Stimulated activated CD4-positive, alpha-beta T cell treated with anti-CD3 and anti-CD28 coated beads, Interleukin-2, amount 100 ng/mL, for 4 hours (primary cell): ENCODE results near the gene PCDH12.

Experiments
- DNase-seq: peaks from one replicate; pipeline ENCODE4 v3.0.0-alpha.2; 2020; ENCODE audit warnings: low read depth

PCDH12 gene

GRCh38 chr5:141958113-141958512 lies at the start of gene PCDH12:
TSS of gene PCDH12 (minus strand) at chr5:141958202. CDS start at chr5:141957851, 351 bp downstream.
- DNase-seq = no peak

- DNase-seq = no peak
Observed at GRCh38 chr5:142007237-142007544, 49.2 kb upstream of the PCDH12 start.

- DNase-seq = no peak
Observed at GRCh38 chr5:142006363-142007236, 48.6 kb upstream of the PCDH12 start.

- DNase-seq = no peak
Observed at GRCh38 chr5:142003266-142003800, 45.3 kb upstream of the PCDH12 start.

GRCh38 chr5:142000704-142001484 lies 42.9 kb upstream of the PCDH12 start:
- no peak for DNase-seq

GRCh38 chr5:142000173-142000572 lies 42.2 kb upstream of the PCDH12 start:
- DNase-seq = no peak

GRCh38 chr5:141997358-141997960 lies 39.5 kb upstream of the PCDH12 start:
- no peak for DNase-seq

- DNase-seq = no peak
Observed at GRCh38 chr5:141995656-141996055, 37.7 kb upstream of the PCDH12 start.

- DNase-seq = no peak
Observed at GRCh38 chr5:141994511-141995136, 36.6 kb upstream of the PCDH12 start.

DNA sequence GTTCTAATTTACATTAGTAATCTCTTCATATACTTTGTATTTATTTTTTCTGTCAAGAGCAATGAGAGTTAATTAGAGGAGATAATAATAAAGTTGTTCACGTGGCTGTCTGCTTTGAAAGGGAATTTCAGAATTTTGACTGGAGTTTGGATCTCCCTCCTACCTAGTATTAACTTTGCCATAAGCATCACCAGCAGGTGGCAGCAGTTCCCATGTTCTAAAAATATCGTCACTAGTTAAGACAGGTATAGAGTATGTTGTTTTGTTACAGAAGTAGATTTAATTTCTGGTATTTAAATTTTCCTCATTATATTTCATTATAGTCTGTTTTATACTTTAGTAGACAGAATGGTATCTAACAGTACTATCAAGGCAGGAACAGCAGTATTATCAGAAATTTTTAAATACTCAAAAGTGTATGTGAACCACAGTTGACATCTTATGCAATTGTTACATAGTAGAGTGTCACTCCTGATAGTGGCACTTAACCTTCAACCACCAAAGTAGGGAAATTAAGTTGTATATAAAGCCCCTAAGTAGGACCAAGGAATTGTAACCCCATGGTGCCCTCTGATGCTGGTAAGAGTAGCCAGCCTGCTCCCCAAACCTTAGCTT lies 34.5 kb upstream of the PCDH12 start:
- DNase-seq = peak; percentile 77

DNA sequence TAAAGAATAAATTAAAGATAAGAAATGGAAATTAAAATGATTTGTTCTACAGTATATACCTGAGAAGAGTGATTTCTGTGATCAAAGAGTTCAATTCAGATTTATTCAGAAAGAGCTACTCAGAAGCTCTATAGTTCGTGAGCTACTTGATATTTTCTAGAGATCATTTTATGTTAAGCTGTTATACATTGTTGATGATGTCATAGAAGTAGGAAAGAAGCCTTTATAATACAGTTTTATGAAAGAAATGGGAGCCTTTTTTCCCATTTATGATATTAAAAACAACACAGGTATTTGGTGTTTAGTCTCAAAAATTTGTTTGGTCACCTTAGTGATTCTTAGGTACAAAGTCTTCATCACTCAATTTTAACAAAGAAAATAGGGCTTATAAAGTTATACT lies 31.7 kb upstream of the PCDH12 start:
- DNase-seq = no peak

GRCh38 chr5:141986072-141986471 lies 28.1 kb upstream of the PCDH12 start:
- no peak for DNase-seq

DNA sequence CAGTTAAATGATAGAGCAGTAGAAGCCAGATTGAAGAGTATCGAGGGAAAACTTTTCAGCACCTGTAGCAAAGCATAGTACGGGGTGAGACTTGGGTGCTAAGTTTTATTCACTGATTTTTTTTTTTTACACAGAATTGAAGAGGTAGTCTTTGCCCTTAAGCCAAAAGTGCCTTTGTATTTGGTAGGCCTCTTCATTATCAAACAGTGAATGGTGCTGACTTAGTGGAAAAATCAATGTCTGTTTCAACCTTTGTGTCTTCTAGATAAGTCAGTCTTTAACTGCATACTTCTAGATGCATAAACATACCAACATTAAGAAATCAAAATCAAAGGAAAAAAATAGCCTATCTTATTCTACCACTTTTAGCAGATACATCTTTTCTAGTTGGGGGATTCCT lies 24.6 kb upstream of the PCDH12 start:
- no peak for DNase-seq

GRCh38 chr5:141978389-141978788 lies 20.4 kb upstream of the PCDH12 start:
- no peak for DNase-seq

- no peak for DNase-seq
Observed at GRCh38 chr5:141976176-141976575, 18.2 kb upstream of the PCDH12 start.

DNA sequence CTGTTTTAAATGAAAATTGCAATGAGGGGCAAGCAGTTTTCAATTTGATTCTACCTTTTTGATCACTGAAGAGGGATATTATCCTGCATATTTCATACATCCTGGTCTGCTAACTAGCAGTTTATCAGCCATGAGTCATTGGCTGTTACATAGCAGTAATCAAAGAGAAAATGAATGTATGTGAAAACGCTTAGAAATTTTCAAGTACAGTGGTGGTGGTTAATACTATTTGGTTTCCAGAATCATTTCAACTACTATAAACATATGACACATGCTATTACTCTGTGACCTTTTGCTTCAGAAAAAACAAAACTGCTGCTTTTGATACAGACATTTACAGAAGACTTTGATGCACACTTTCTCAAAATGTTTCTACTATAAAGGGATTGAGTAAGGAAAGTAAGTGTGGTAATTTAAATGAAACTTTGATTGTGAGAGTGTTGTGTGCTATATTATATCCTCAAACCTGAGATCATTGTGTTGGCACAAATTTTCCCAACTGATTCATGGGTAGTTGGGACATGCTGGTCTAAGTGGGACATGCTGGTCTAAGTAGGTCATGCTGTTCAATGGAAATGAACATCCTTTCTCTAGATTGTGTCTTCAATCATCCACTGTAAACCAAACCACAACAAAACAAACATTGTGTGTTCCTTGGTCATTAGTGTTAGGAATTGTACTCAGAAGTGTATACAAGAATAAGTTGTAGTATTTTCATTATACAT lies 16.0 kb upstream of the PCDH12 start:
- no peak for DNase-seq

DNA sequence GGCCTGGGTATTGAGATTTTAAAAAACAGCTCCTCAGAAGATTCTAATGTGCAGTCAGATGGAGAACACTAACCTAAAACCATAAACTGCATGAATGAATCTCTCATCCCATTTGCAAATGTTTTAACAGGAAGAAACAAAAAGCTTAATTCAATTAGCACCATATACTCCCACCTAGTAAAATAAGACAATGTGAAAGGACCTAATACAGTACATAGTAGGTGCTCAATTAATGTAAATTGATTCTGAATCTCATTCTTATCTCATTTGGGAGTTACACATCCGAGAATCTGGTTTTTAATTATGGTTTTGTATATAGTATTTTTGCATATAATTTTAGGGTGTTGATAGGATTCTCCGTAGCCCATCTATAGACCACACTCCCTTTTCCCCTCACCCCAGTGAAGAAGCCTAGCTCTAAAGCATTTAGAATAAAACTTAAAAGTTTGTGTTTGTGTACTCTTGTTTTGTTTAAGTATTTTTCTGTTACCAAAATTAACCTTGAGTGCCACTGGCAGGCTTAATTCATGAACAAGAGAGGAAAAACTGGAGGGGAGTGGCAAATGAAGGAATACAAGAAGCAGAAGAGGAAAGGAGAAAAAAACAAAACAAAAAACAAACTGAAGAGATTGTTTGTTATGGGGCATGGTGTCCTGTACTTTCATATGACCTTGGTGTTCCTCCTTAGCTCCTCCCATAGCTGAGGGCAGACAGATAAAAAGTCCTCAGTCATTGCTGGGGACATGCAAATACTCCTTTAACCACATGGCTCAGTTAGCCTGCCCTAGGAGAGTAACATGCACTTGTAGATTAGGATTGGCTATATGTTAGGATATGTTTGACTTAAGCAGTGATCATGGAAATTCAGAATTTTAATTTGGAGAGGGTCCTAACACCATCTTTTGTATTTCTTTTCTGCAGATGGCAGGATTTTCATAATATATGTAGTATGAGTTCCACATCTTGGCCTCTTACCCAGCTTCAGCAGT lies 12.1 kb upstream of the PCDH12 start:
- DNase-seq = no peak

DNA sequence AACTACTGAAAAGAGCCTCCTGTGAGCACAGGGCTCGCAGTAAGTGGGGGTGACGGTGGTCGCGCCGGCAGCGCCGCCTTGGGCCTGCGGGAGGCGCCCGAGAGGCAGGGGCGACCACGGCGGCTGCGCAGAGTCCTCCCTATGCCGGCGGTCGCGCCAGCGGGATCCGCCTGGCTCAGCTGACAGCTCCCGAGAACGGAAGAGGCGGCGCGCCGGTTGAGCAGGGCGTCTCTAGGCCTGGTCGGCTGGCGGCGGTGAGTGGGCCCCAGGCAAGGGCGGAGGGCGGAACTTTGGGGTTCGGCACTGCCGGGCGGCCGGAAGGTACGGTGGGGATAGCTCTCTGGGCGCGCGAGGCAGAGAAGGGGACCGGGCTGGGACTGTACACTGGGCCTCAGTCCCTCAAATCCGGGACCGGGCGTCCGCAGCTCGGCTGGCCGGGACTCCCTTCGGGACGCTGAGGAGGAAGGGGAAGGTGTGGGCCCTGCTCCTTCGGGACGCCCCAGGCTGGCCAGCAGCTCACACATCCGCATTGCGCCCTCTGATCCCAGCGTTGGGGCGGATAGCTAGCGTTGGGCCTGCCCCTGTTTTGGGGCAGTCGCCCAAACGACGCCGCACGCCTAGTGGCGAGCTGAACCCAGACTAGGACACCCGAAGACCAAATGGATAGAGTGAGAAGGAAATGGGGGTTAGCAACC lies 11.1 kb upstream of the PCDH12 start, which contains the start of gene RNF14:
TSS of gene RNF14 (plus strand) at position 192 of the 695 bp plus-strand sequence. CDS start 4,484 bp downstream, outside the sequence.
- peak; percentile 84 for DNase-seq

GRCh38 chr5:141966963-141967333 lies 8.9 kb upstream of the PCDH12 start:
- DNase-seq = no peak
